ENCODE measurements around the gene CALU. TPM values are rescaled to one million over a fixed set of nuclear protein-coding genes. Genes with fewer than 3 reads are reported as not detected.

CALU gene
- total RNA-seq, 2 donors from 2014 or later, result 204 to 255 TPM

GRCh38 chr7:128744366-128744905 lies 5.3 kb downstream of the CALU start:
- H3K27ac ChIP-seq, result no peak overlapping the region

GRCh38 chr7:128745706-128746105 lies 6.5 kb downstream of the CALU start:
- DNase-seq (ENCODE audit: low spot score) (no peak), ATAC-seq (ENCODE audit: insufficient number of reproducible peaks, low FRiP score, low read depth) (no peak)
- no peak overlapping the region for H3K27ac ChIP-seq
- H3K9me3 ChIP-seq, result no peaks in the 10 kb centered on the region
- H3K4me3 ChIP-seq, result no peak overlapping the region
- peaks cover 19% of the 10 kb centered on the region for H3K36me3 ChIP-seq
- TF ChIP-seq CTCF (IDR thresholded peaks at IDR 0.05), result no peak
- no peaks in the 10 kb centered on the region for H3K27me3 ChIP-seq (replicated peaks; ENCODE audit: insufficient read depth)
- H3K4me1 ChIP-seq (ENCODE audit: control insufficient read depth in 1 of 2, low read depth in 2 of 2), result peaks cover 26 to 45% of the 10 kb centered on the region in 2 donors

More at GRCh38 chr7:128744366-128744905, 5.3 kb downstream of the CALU start:
- ATAC-seq (ENCODE audit: insufficient number of reproducible peaks, low FRiP score, low read depth) (no peak), DNase-seq (ENCODE audit: low spot score) (no peak)
- no peaks in the 10 kb centered on the region for H3K27me3 ChIP-seq (replicated peaks; ENCODE audit: insufficient read depth)
- no peaks in the 10 kb centered on the region for H3K9me3 ChIP-seq
- TF ChIP-seq CTCF (IDR thresholded peaks at IDR 0.05), result no peak
- H3K36me3 ChIP-seq, result peaks cover 7% of the 10 kb centered on the region
- peaks cover 31 to 52% of the 10 kb centered on the region in 2 donors for H3K4me1 ChIP-seq (ENCODE audit: control insufficient read depth in 1 of 2, low read depth in 2 of 2)
- H3K4me3 ChIP-seq, result no peak overlapping the region

- peaks cover 27% of the 10 kb centered on the region for H3K36me3 ChIP-seq
- no peak for TF ChIP-seq CTCF (IDR thresholded peaks at IDR 0.05)
- H3K27ac ChIP-seq, result no peak overlapping the region
- ATAC-seq (ENCODE audit: insufficient number of reproducible peaks, low FRiP score, low read depth), result no peak
- H3K27me3 ChIP-seq (replicated peaks; ENCODE audit: insufficient read depth), result no peaks in the 10 kb centered on the region
- H3K9me3 ChIP-seq, result no peaks in the 10 kb centered on the region
- H3K4me1 ChIP-seq (ENCODE audit: control insufficient read depth in 1 of 2, low read depth in 2 of 2), result peaks cover 12 to 27% of the 10 kb centered on the region in 2 donors
- no peak overlapping the region for H3K4me3 ChIP-seq
- no peak for DNase-seq (ENCODE audit: low spot score)
Observed at GRCh38 chr7:128747327-128748079, 8.3 kb downstream of the CALU start.

GRCh38 chr7:128752251-128752650 lies 13.1 kb downstream of the CALU start:
- no peak overlapping the region for H3K27ac ChIP-seq
- peaks cover 11 to 30% of the 10 kb centered on the region in 2 donors for H3K4me1 ChIP-seq (ENCODE audit: control insufficient read depth in 1 of 2, low read depth in 2 of 2)
- H3K27me3 ChIP-seq (replicated peaks; ENCODE audit: insufficient read depth), result no peaks in the 10 kb centered on the region
- no peaks in the 10 kb centered on the region for H3K9me3 ChIP-seq
- H3K4me3 ChIP-seq, result no peak overlapping the region
- no peak for ATAC-seq (ENCODE audit: insufficient number of reproducible peaks, low FRiP score, low read depth)
- TF ChIP-seq CTCF (IDR thresholded peaks at IDR 0.05), result no peak
- no peak for DNase-seq (ENCODE audit: low spot score)
- peaks cover 39% of the 10 kb centered on the region for H3K36me3 ChIP-seq

- no peaks in the 10 kb centered on the region for H3K9me3 ChIP-seq
- ATAC-seq (ENCODE audit: insufficient number of reproducible peaks, low FRiP score, low read depth) (no peak), DNase-seq (ENCODE audit: low spot score) (no peak)
- no peaks in the 10 kb centered on the region for H3K27me3 ChIP-seq (replicated peaks; ENCODE audit: insufficient read depth)
- H3K27ac ChIP-seq, result peak overlapping the region; percentile 65 to 75
- peaks cover 11 to 28% of the 10 kb centered on the region in 2 donors for H3K4me1 ChIP-seq (ENCODE audit: control insufficient read depth in 1 of 2, low read depth in 2 of 2)
- no peak for TF ChIP-seq CTCF (IDR thresholded peaks at IDR 0.05)
- H3K36me3 ChIP-seq, result peaks cover 44% of the 10 kb centered on the region
- no peak overlapping the region for H3K4me3 ChIP-seq
Observed at GRCh38 chr7:128755075-128755818, 16.1 kb downstream of the CALU start.

Measured in thoracic aorta (tissue), 2 donors.